ENCODE measurements around the gene LOXHD1. TPM values are rescaled to one million over a fixed set of nuclear protein-coding genes. Genes with fewer than 3 reads are reported as not detected.

The LOXHD1 gene
- total RNA-seq, 1 experiment from 2014 or later, result not detected

- POLR2A ChIA-PET, result no interaction called here
- TF ChIP-seq, protein P1, sequence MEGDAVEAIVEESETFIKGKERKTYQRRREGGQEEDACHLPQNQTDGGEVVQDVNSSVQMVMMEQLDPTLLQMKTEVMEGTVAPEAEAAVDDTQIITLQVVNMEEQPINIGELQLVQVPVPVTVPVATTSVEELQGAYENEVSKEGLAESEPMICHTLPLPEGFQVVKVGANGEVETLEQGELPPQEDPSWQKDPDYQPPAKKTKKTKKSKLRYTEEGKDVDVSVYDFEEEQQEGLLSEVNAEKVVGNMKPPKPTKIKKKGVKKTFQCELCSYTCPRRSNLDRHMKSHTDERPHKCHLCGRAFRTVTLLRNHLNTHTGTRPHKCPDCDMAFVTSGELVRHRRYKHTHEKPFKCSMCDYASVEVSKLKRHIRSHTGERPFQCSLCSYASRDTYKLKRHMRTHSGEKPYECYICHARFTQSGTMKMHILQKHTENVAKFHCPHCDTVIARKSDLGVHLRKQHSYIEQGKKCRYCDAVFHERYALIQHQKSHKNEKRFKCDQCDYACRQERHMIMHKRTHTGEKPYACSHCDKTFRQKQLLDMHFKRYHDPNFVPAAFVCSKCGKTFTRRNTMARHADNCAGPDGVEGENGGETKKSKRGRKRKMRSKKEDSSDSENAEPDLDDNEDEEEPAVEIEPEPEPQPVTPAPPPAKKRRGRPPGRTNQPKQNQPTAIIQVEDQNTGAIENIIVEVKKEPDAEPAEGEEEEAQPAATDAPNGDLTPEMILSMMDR (IDR thresholded peaks at IDR 0.05), result peak; percentile 29
- no peak for TF ChIP-seq POLR2AphosphoS5 (IDR thresholded peaks at IDR 0.05; ENCODE audit: low read depth, low read length)
- CTCF ChIA-PET, result interaction anchor here (0.6 kb wide), 1 partner anchor 91 kb away, joined by 3 read pairs; no protein-coding TSS in a partner anchor
- DNase-seq (ENCODE audit: low read depth, low spot score), result no peak
- no TSS peak for BruUV-seq (replicated peaks)
- ATAC-seq, result no peak
- no peaks in the 10 kb centered on the region for H3K36me3 ChIP-seq (ENCODE audit: control insufficient read depth, insufficient read depth, low read length)
- intact Hi-C loops (cut with micrococcal nuclease; ENCODE audit: unreplicated experiment) (no loop called here), in situ Hi-C loops (cut with HindIII; ENCODE audit: low pct_unique_long_range_greater_than_20kb, low sequenced_read_pairs) (no loop called here)
- H3K9me3 ChIP-seq (ENCODE audit: control insufficient read depth, insufficient read depth, low read depth, low read length), result no peaks in the 10 kb centered on the region
- no peak overlapping the region for H3K4me3 ChIP-seq (ENCODE audit: low read depth in 2 of 2, low read length in 2 of 2)
- no peak overlapping the region for H3K27ac ChIP-seq (ENCODE audit: low read length)
- H3K4me1 ChIP-seq (ENCODE audit: control insufficient read depth, insufficient read depth, low read length), result peaks cover 7% of the 10 kb centered on the region; the same call in 1 of the 2 replicates
- H3K27me3 ChIP-seq (ENCODE audit: control insufficient read depth, insufficient read depth, low read length), result no peaks in the 10 kb centered on the region
These were observed 191.9 kb downstream of the LOXHD1 start for GRCh38 chr18:46464926-46465655.

- Histone ChIP-seq H3K9me3 (ENCODE audit: control insufficient read depth, insufficient read depth, low read depth, low read length) (no peaks in the 10 kb centered on the region), H3K36me3 (ENCODE audit: control insufficient read depth, insufficient read depth, low read length) (no peaks in the 10 kb centered on the region), H3K4me1 (ENCODE audit: control insufficient read depth, insufficient read depth, low read length) (no peaks in the 10 kb centered on the region), H3K27me3 (ENCODE audit: control insufficient read depth, insufficient read depth, low read length) (no peaks in the 10 kb centered on the region), H3K4me3 (ENCODE audit: low read depth in 2 of 2, low read length in 2 of 2) (no peak overlapping the region), H3K27ac (ENCODE audit: low read length) (no peak overlapping the region)
- intact Hi-C loops (cut with micrococcal nuclease; ENCODE audit: unreplicated experiment) (no loop called here), in situ Hi-C loops (cut with HindIII; ENCODE audit: low pct_unique_long_range_greater_than_20kb, low sequenced_read_pairs) (no loop called here)
- BruUV-seq (replicated peaks), result no TSS peak
- ChIA-PET POLR2A (no interaction called here), CTCF (no interaction called here)
- no peak for ATAC-seq
- TF ChIP-seq SIN3A (IDR thresholded peaks at IDR 0.05; ENCODE audit: borderline replicate concordance, insufficient read depth, low read depth, low read length) (no peak), POLR2AphosphoS5 (IDR thresholded peaks at IDR 0.05; ENCODE audit: low read depth, low read length) (no peak), TCF7L2 (IDR thresholded peaks at IDR 0.05; ENCODE audit: low read depth, low read length) (no peak)
- TF ChIP-seq, protein P1 (IDR thresholded peaks at IDR 0.05), result no peak
- no peak for DNase-seq (ENCODE audit: low read depth, low spot score)
These were observed 194.5 kb downstream of the LOXHD1 start for GRCh38 chr18:46462523-46462922.

- intact Hi-C loops (cut with micrococcal nuclease; ENCODE audit: unreplicated experiment), result no loop called here
- H3K27ac ChIP-seq (ENCODE audit: low read length), result no peak overlapping the region
- POLR2A ChIA-PET, result no interaction called here
- TF ChIP-seq POLR2AphosphoS5 (IDR thresholded peaks at IDR 0.05; ENCODE audit: low read depth, low read length) (no peak), SIN3A (IDR thresholded peaks at IDR 0.05; ENCODE audit: borderline replicate concordance, insufficient read depth, low read depth, low read length) (no peak), TCF7L2 (IDR thresholded peaks at IDR 0.05; ENCODE audit: low read depth, low read length) (no peak), REST (IDR thresholded peaks at IDR 0.05; ENCODE audit: insufficient read depth in 1 of 2, low read depth in 2 of 2, low read length in 1 of 2) (no peak)
- TF ChIP-seq, protein P1 (IDR thresholded peaks at IDR 0.05), result no peak
- no TSS peak for BruUV-seq (replicated peaks)
- DNase-seq (ENCODE audit: low read depth, low spot score) (no peak), ATAC-seq (no peak)
- H3K9me3 ChIP-seq (ENCODE audit: control insufficient read depth, insufficient read depth, low read depth, low read length), result no peaks in the 10 kb centered on the region
- H3K4me1 ChIP-seq (ENCODE audit: control insufficient read depth, insufficient read depth, low read length), result no peaks in the 10 kb centered on the region
- CTCF ChIA-PET, result no interaction called here
- H3K27me3 ChIP-seq (ENCODE audit: control insufficient read depth, insufficient read depth, low read length), result no peaks in the 10 kb centered on the region
- no peak overlapping the region for H3K4me3 ChIP-seq (ENCODE audit: low read depth in 2 of 2, low read length in 2 of 2)
- no peaks in the 10 kb centered on the region for H3K36me3 ChIP-seq (ENCODE audit: control insufficient read depth, insufficient read depth, low read length)
- in situ Hi-C loops (cut with HindIII; ENCODE audit: low pct_unique_long_range_greater_than_20kb, low sequenced_read_pairs), result no loop called here
These were observed 195.0 kb downstream of the LOXHD1 start for GRCh38 chr18:46461993-46462392.

All from Panc1 (cell line).